Stomach (tissue), 4 donors: ENCODE measurements around the gene KRAS.

Experiments used
- EP300 ChIP-seq: sonication (generic); formaldehyde crosslinking; IDR thresholded peaks from one replicate; pipeline ENCODE4 v1.6.1; 2017; ENCODE audit warnings: antibody characterized with exemption
- POLR2A ChIP-seq, 4 donors: fragments of 450-650 bp; IDR thresholded peaks; one replicate each; pipeline ENCODE4 v1.6.1; 2016; ENCODE audit warnings: antibody characterized with exemption in 4 of 4, control low read depth in 2 of 4, mild to moderate bottlenecking in 1 of 4, moderate library complexity in 1 of 4
- TF ChIP-seq, protein P1 (sequence below), 7 experiments: fragments of 450-650 bp in 4 of 7; fragments of 200-600 bp in 3 of 7; sonication (generic) in 3 of 7; IDR thresholded peaks; one replicate each; pipeline ENCODE4 v1.5.1; 2016 to 2019; ENCODE audit warnings: antibody characterized with exemption in 7 of 7, control low read depth in 2 of 7, mild to moderate bottlenecking in 1 of 7

DNA sequence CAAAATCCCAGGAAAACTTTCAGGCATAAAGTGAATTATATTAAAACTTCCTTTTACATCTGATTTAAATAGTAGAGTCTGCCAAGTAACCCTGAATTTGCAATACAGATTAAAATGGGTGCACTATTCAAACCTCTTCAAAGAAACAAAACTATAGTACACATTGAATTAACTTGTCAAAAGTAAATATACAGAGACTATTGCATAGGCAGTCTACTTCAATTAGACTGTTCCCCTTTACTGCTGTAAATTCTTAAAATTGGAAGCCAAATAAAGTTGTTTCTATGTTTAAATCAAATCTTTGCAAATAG, 7.1 kb downstream of the KRAS start:
- TF ChIP-seq EP300 (no peak), POLR2A (IDR thresholded peaks at IDR 0.05) (no peak)
- TF ChIP-seq, protein P1, sequence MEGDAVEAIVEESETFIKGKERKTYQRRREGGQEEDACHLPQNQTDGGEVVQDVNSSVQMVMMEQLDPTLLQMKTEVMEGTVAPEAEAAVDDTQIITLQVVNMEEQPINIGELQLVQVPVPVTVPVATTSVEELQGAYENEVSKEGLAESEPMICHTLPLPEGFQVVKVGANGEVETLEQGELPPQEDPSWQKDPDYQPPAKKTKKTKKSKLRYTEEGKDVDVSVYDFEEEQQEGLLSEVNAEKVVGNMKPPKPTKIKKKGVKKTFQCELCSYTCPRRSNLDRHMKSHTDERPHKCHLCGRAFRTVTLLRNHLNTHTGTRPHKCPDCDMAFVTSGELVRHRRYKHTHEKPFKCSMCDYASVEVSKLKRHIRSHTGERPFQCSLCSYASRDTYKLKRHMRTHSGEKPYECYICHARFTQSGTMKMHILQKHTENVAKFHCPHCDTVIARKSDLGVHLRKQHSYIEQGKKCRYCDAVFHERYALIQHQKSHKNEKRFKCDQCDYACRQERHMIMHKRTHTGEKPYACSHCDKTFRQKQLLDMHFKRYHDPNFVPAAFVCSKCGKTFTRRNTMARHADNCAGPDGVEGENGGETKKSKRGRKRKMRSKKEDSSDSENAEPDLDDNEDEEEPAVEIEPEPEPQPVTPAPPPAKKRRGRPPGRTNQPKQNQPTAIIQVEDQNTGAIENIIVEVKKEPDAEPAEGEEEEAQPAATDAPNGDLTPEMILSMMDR (IDR thresholded peaks at IDR 0.05): no peak
